ENCODE data around the gene RPL22. TPM values are rescaled to one million over a fixed set of nuclear protein-coding genes. Genes with fewer than 3 reads are reported as not detected.

The RPL22 gene
- total and polyA plus RNA-seq, 2 of the 13 experiments (the other 11 are each of a cell fraction or from before 2014, with no cell fraction given): 214 to 545 TPM

DNA sequence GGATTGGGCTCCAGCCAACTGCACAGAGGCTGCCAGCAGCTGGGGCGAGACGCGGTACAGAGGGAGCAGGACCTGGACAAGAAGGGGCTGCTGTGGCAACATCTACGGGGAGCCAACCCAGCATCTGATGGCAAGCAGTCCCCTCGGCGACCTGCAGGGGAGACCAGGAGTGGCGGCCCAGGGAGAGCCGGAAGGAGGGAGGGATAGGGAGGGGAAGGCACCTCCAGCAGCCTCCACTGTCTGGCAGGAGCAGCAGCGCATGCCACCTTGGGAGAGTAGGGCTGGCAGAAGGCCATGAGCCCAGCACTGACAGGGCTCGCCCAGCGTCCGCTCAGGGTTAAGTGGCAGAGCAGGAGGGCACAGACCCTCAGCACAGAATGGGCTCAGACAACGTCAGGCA, 36.6 kb downstream of the RPL22 start:
- BruUV-seq (replicated peaks): no TSS peak
- ATAC-seq (peak; percentile 58), FAIRE-seq (no peak), DNase-seq (ENCODE audit: low spot score) (no peak)
- Histone ChIP-seq H3K36me3 (replicated peaks in 1 of 2; ENCODE audit: control insufficient read depth in 1 of 2, insufficient read depth in 2 of 2, low read length in 2 of 2) (no peaks in the 10 kb centered on the region), H3K9me3 (ENCODE audit: low read length) (no peaks in the 10 kb centered on the region), H3K4me1 (ENCODE audit: insufficient read depth, low read length) (peaks cover 8% of the 10 kb centered on the region), H3K27ac (ENCODE audit: extremely low read length, insufficient read depth, low read length) (no peak overlapping the region), H2AFZ (ENCODE audit: low read length) (no peak overlapping the region), H3K27me3 (ENCODE audit: control insufficient read depth in 1 of 2, insufficient read depth in 2 of 2, low read length in 2 of 2) (peaks cover 22 to 76% of the 10 kb centered on the region in 2 experiments), H4K20me1 (ENCODE audit: insufficient read depth, low read length) (peaks cover 13% of the 10 kb centered on the region), H3K4me3 (replicated peaks in 1 of 3; ENCODE audit: insufficient read depth in 1 of 3, low read depth in 2 of 3, low read length in 3 of 3) (no peak overlapping the region), H3K4me2 (ENCODE audit: low read depth, low read length) (no peak overlapping the region), H3K79me2 (ENCODE audit: insufficient read depth, low read length) (no peaks in the 10 kb centered on the region), H3K9ac (ENCODE audit: insufficient read depth, low read depth, low read length) (no peak overlapping the region)
- WGBS (ENCODE audit: low lambda C conversion rate): no CpG with 5 or more reads among the region's 13 CpGs
- in situ Hi-C loops (cut with HindIII; ENCODE audit: extremely low pct_ligation_motif_present, low pct_unique_long_range_greater_than_20kb) (no loop called here), intact Hi-C loops (cut with micrococcal nuclease; ENCODE audit: unreplicated experiment) (no loop called here)
- ChIA-PET POLR2A (no interaction called here), CTCF (ENCODE audit: low intra/inter-chr PET ratio, low total read pairs) (no interaction called here)
- TF ChIP-seq, protein P1, sequence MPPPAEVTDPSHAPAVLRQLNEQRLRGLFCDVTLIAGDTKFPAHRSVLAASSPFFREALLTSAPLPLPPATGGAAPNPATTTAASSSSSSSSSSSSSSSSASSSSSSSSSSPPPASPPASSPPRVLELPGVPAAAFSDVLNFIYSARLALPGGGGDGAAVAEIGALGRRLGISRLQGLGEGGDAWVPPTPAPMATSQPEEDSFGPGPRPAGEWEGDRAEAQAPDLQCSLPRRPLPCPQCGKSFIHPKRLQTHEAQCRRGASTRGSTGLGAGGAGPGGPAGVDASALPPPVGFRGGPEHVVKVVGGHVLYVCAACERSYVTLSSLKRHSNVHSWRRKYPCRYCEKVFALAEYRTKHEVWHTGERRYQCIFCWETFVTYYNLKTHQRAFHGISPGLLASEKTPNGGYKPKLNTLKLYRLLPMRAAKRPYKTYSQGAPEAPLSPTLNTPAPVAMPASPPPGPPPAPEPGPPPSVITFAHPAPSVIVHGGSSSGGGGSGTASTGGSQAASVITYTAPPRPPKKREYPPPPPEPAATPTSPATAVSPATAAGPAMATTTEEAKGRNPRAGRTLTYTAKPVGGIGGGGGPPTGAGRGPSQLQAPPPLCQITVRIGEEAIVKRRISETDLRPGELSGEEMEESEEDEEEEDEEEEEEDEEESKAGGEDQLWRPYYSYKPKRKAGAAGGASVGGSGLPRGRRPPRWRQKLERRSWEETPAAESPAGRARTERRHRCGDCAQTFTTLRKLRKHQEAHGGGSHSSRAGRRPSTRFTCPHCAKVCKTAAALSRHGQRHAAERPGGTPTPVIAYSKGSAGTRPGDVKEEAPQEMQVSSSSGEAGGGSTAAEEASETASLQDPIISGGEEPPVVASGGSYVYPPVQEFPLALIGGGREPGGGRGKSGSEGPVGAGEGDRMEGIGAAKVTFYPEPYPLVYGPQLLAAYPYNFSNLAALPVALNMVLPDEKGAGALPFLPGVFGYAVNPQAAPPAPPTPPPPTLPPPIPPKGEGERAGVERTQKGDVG (CRISPR knock-in tag; IDR thresholded peaks at IDR 0.05; ENCODE audit: borderline replicate concordance): no peak
- TF ChIP-seq, protein P2, sequence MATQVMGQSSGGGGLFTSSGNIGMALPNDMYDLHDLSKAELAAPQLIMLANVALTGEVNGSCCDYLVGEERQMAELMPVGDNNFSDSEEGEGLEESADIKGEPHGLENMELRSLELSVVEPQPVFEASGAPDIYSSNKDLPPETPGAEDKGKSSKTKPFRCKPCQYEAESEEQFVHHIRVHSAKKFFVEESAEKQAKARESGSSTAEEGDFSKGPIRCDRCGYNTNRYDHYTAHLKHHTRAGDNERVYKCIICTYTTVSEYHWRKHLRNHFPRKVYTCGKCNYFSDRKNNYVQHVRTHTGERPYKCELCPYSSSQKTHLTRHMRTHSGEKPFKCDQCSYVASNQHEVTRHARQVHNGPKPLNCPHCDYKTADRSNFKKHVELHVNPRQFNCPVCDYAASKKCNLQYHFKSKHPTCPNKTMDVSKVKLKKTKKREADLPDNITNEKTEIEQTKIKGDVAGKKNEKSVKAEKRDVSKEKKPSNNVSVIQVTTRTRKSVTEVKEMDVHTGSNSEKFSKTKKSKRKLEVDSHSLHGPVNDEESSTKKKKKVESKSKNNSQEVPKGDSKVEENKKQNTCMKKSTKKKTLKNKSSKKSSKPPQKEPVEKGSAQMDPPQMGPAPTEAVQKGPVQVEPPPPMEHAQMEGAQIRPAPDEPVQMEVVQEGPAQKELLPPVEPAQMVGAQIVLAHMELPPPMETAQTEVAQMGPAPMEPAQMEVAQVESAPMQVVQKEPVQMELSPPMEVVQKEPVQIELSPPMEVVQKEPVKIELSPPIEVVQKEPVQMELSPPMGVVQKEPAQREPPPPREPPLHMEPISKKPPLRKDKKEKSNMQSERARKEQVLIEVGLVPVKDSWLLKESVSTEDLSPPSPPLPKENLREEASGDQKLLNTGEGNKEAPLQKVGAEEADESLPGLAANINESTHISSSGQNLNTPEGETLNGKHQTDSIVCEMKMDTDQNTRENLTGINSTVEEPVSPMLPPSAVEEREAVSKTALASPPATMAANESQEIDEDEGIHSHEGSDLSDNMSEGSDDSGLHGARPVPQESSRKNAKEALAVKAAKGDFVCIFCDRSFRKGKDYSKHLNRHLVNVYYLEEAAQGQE (IDR thresholded peaks at IDR 0.05; ENCODE audit: borderline replicate concordance in 1 of 2, low read depth in 1 of 2, low read length in 2 of 2): 0 out of 4 replicates have a peak, but pooled peaks of 1 of the 2 experiments have one; percentile 5
